ENCODE data around the gene THEM5.
A peak's percentile ranks its signal among the peaks of the same experiment; 100 is the strongest.
"Not testable (repeated sequence)": the region's sequence is repeated elsewhere in the genome, so short reads cannot be mapped to it uniquely, and the experiment has no call there.

Gene THEM5

DNA sequence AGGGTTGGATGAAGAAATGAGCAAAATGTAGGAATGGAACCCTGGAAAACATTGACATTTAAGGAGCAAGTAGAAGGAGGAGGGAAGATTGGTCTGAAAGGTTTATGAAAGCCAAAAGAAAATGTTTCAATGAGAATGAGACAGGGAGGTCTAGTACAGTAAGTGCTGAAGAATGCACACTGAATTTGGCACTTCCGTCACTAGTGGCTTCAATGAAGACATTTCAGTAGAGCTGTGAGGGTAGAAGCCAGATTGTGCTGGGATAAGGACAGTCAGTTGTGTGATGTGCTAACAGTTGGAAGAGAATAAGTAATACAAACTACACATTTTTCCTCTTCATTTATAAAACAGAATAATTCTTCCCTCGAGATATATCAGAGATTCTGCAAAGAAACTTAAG, 38.7 kb upstream of the THEM5 start:
- TF ChIP-seq, protein P1, sequence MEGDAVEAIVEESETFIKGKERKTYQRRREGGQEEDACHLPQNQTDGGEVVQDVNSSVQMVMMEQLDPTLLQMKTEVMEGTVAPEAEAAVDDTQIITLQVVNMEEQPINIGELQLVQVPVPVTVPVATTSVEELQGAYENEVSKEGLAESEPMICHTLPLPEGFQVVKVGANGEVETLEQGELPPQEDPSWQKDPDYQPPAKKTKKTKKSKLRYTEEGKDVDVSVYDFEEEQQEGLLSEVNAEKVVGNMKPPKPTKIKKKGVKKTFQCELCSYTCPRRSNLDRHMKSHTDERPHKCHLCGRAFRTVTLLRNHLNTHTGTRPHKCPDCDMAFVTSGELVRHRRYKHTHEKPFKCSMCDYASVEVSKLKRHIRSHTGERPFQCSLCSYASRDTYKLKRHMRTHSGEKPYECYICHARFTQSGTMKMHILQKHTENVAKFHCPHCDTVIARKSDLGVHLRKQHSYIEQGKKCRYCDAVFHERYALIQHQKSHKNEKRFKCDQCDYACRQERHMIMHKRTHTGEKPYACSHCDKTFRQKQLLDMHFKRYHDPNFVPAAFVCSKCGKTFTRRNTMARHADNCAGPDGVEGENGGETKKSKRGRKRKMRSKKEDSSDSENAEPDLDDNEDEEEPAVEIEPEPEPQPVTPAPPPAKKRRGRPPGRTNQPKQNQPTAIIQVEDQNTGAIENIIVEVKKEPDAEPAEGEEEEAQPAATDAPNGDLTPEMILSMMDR (conservative IDR thresholded peaks at IDR 0.05; ENCODE audit: low read depth): no peak
- no peak for DNase-seq (ENCODE audit: low spot score)
- POLR2A ChIA-PET (ENCODE audit: low non-redundant PET): no interaction called here
- no peak overlapping the region for H3K27ac ChIP-seq
- CTCF ChIA-PET: interaction anchor here (0.5 kb wide), 1 partner anchor 568 kb away, joined by 3 read pairs; no protein-coding TSS in a partner anchor

DNA sequence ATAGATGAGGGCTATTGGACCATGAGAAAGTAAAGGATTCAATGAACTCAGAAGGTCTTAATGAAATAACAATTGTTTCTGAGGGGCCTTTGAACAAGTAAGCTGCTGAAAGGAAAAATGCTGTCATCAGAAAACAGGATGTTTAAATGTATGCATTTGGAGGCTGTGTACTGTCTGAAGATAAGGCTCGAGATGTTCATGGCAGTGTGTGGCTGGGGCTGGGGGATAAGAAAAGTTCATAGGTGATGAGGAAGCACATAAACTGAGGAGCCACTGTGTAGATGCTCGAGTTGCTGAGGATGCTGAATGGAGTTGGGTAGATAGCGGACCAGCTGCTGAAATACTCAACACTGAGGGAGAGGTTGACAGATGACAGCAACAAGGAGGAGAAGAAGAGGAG, 38.0 kb upstream of the THEM5 start:
- no peak overlapping the region for H3K27ac ChIP-seq
- ChIA-PET POLR2A (ENCODE audit: low non-redundant PET) (no interaction called here), CTCF (no interaction called here)
- DNase-seq (ENCODE audit: low spot score): no peak
- TF ChIP-seq, protein P1 (conservative IDR thresholded peaks at IDR 0.05; ENCODE audit: low read depth): no peak

DNA sequence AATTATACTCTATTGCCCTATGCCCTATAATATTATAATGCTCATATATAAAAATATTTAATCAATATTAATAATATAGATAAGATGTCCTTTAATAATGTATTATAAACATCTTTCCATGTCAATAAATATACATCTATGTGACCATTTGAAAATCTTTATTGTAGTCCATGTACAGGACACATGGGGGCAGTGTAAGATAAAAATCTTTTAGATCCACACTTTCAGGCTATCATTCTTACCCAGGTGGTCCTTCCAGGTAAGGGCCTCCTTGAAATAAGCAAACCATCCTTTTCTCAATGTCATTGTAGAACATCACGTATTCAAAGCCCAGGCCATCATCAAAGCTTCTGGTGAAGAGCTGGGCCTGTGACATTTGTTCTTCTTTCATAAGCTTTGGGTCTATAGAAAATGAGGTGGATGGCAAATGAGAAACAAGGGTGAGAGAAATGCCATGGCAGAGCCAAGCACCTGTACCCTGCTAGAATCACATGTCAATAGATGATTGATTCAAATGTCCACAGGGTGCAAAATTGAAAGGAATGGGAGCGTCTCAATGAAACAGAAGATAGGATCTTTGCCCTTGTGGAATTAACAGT, 35.6 kb upstream of the THEM5 start:
- TF ChIP-seq, protein P1 (conservative IDR thresholded peaks at IDR 0.05; ENCODE audit: low read depth): peak; percentile 42
- DNase-seq (ENCODE audit: low spot score): peak; percentile 17
- POLR2A ChIA-PET (ENCODE audit: low non-redundant PET): no interaction called here
- H3K27ac ChIP-seq: no peak overlapping the region
- CTCF ChIA-PET: interaction anchor here (0.6 to 1.0 kb wide), 3 partner anchors 23 to 331 kb away, joined by 3 read pairs; no protein-coding TSS in a partner anchor

DNA sequence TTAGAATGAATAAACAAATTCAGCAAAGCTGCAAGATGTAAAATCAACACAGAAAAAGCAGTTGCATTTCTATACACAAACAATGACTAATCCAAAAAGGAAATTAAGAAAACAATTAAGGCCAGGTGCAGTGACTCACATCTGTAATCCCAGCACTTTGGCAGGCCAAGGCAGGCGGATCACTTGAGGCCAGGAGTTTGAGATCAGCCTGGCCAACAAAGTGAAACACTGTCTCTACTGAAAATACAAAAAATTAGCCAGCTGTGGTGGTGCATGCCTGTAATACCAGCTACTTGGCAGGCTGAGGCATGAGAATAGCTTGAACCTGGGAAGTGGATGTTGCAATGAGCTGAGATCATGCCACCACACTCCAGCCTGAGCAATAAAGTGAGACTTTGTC, 33.5 kb upstream of the THEM5 start:
- peak overlapping the region; percentile 75 for H3K27ac ChIP-seq
- CTCF ChIA-PET: interaction anchor here (0.8 kb wide), 1 partner anchor 626 kb away, joined by 5 read pairs; no protein-coding TSS in a partner anchor
- POLR2A ChIA-PET (ENCODE audit: low non-redundant PET): interaction anchor here (0.8 kb wide), 1 partner anchor 22 kb away, joined by 3 read pairs; the partner anchor contains the start of gene THEM4
- TF ChIP-seq, protein P1 (conservative IDR thresholded peaks at IDR 0.05; ENCODE audit: low read depth): no peak
- DNase-seq (ENCODE audit: low spot score): peak; percentile 16

DNA sequence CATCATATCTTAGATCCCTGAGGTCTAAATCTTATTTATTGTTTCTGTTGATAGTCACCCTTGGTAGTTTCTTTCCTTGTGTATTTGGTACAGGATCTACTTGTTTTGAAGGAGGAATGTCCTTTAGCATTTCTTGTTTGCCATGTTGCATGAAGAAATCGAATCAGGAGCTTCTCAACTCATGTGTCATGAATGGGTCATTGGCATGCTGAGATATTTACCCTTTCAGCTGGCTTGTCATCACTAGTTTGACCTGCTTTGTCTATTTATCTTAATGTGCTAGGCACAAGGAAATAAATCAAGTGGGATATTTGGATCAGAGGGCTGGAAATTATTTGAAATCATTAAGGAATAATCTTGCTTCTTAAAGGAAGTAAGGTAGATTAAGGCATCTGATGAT, 32.0 kb upstream of the THEM5 start:
- peak; percentile 44 for DNase-seq (ENCODE audit: low spot score)
- POLR2A ChIA-PET (ENCODE audit: low non-redundant PET): no interaction called here
- CTCF ChIA-PET: interaction anchor here (0.9 kb wide), 1 partner anchor 116 kb away, joined by 3 read pairs; no protein-coding TSS in a partner anchor

DNA sequence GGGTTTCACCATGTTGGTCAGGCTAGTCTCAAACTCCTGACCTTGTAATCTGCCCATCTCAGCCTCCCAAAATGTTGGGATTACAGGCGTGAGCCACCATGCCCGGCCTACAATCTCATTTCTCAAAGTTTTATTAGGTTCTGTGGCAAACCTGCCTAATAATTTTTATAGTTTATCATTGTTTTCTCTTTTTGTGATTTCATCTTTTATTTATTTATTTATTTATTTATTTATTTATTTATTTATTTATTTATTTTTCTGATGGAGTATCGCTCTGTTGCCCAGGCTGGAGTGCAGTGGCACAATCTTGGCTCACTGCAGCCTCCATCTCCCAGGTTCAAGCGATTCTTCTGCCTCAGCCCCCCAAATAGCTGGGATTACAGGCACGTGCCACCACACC, 31.4 kb upstream of the THEM5 start:
- H3K27ac ChIP-seq; DNase-seq (ENCODE audit: low spot score); POLR2A ChIA-PET (ENCODE audit: low non-redundant PET): not testable (repeated sequence)
- CTCF ChIA-PET: interaction anchor here (0.9 kb wide), 1 partner anchor 117 kb away, joined by 3 read pairs; no protein-coding TSS in a partner anchor

More for the DNA sequence above, 32.0 kb upstream of the THEM5 start:
- TF ChIP-seq, protein P1 (conservative IDR thresholded peaks at IDR 0.05; ENCODE audit: low read depth): no peak
- H3K27ac ChIP-seq: no peak overlapping the region

DNA sequence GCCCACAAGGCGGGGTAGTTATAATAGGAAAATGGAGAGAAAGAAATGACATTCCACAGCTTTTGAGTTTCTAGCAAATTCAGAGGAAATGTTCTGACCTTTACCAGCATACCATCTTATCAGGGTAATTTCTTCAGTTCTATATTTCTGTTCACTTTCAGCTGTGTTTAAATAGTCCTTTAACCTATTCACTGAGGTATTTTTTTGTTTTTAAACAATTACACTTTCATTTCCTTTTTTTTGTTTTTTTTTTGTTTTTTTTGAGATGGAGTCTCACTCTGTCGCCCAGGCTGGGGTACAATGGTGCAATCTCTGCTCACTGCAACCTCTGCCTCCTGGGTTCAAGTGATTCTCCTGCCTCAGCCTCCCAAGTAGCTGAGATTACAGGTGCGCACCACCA, 30.9 kb upstream of the THEM5 start:
- H3K27ac ChIP-seq; POLR2A ChIA-PET (ENCODE audit: low non-redundant PET): not testable (repeated sequence)

DNA sequence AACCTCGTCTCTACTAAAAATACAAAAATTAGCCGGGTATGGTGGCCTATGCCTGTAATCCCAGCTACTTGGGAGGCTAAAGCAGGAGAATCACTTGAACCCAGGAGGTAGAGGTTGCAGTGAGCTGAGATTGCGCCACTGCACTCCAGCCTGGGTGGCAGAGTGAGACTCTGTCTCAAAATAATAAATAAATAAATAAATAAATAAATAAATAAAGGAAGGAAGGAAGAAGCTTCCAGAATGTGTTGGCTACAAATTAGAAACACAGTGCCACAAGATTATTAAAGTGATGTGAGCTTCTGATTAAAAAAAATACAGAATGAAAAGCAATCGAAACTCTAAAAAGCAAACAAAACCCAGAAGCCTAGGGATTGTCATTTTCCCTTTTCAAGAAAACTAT, 30.4 kb upstream of the THEM5 start:
- POLR2A ChIA-PET (ENCODE audit: low non-redundant PET); H3K27ac ChIP-seq; DNase-seq (ENCODE audit: low spot score); CTCF ChIA-PET: not testable (repeated sequence)

More for the DNA sequence above, 30.9 kb upstream of the THEM5 start:
- DNase-seq (ENCODE audit: low spot score); CTCF ChIA-PET: not testable (repeated sequence)

DNA sequence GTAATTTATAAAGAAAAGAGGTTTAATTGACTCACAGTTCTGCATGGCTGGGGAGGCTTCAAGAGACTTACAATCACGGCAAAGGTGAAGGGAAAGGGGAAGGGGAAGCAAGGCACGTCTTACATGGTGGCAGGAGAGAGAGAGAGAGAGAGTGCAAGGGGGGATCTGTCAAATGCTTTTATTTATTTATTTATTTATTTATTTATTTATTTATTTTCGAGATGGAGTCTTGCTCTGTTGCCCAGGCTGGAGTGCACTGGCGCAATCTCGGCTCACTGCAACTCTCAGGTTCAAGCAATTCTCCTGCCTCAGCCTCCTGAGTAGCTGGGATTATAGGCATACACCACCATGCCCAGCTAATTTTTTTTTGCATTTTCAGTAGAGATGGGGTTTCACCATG, 29.4 kb upstream of the THEM5 start:
- CTCF ChIA-PET; H3K27ac ChIP-seq; DNase-seq (ENCODE audit: low spot score): not testable (repeated sequence)
- POLR2A ChIA-PET (ENCODE audit: low non-redundant PET): interaction anchor here (0.6 kb wide), 1 partner anchor 39 kb away, joined by 4 read pairs; no protein-coding TSS in a partner anchor
